Cerebellar nuclear complex (tissue), 1 donor: ENCODE measurements around the gene CSTB.

Experiments
- DNase-seq, 2 experiments: peaks; one replicate each; lab custom pipeline; 2025; lab: John Stamatoyannopoulos, UW

The CSTB gene

DNA sequence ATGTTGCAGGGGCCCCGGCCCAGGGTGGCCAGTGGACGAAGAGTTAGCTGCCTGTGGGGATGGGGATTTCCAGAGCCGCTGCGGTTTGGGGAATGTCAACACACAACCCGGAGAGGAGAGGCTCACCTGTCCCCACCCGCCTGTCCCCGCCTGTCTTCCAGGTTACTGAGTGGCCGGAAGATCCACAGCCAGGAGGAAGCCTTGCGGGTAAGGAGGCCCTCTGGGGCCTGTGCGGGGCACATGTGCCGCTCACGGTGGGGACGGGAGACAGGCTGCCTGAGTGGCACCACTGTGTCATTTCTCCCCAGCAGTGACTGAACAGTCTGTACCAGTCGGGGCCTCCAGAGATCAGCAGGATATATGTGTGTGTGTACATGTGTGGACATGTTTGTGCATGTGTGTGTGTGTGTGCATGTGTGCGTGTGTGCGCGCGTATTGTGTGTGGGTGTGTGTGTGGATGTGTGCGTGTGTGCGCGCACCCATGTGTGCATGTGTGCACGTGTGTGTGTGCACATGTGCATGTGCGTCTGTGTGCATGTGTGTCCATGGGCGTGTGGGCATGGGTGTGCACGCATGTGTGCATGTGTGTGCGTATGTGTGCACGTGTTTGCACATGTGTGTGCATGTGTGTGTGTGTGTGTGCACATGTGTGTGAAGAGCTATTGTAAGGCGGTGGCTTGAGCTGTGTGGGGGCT lies 25.6 kb downstream of the CSTB start:
- no peak for DNase-seq

- no peak for DNase-seq
These were observed 26.4 kb downstream of the CSTB start for GRCh38 chr21:43749651-43750262.

DNA sequence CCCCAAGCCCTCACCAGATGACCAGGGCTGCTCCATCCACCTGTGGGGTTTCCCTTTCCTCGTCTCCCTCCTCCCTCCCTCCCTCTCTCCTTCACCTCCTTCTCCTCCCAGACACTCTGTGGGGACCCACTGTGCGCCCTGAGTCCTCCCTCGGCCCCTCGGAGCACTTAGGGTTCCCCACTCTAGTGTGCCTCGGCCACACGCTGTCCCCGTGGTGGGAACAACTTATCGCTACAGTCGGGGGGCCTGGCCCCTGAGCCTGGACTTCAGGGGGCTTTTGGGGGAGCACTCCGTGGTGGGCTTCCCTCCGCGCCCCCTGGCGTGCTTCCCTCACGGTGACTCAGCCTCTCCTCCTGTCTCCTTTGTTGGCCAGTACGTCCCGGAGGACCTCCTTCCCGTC lies 27.5 kb downstream of the CSTB start:
- no peak for DNase-seq

DNA sequence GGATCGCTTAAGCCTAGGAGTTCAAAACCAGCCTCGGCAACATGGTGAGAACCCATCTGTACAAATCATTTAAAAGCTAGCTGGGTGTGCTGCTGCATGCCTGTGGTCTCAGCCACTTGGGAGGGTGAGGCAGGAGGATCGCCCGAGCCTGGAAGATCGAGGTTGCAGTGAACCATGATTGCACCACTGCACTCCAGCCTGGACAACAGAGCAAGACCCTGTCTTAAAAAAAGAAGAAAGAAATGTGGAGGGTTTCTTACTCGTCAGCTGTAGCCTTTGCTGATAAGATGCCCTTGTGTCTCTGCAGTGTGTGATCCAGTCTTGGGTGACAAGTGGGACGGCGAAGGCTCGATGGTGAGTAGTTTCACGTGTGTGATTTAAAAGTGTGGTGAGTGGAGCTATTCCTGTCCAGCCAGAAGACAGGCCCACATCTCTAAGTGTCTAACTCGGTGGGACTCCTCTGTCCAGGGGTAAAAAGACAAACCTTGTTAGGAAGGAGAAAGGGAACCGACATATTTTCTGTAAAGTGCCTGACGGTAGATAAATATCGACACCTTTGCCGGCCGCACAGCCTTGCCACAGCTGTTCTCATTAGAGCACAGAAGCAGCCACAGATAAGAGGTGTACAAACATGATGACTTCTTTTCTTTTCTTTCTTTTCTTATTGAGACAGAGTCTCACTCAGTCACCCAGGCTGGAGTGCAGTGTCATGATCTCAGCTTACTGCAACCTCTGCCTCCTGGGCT lies 30.2 kb downstream of the CSTB start:
- no peak for DNase-seq

DNA sequence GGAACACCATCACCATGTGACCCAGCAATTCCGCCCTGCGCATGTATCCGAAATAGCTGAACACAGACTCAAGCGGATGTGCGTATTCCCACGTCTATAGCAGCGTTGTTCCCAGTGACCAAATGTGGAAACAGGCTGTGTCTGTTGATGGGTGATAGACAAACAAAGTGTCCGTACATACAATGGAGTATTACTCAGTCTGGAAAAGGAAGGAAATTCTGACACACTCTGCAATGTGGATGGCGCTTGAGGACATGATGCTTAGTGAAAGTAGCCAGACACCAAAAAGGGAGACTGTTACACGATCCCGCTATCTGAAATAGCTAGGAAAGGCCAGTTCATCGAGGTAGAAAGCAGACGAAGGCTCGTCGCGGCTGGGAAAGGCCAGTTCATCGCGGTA lies 31.4 kb downstream of the CSTB start:
- DNase-seq = no peak

DNA sequence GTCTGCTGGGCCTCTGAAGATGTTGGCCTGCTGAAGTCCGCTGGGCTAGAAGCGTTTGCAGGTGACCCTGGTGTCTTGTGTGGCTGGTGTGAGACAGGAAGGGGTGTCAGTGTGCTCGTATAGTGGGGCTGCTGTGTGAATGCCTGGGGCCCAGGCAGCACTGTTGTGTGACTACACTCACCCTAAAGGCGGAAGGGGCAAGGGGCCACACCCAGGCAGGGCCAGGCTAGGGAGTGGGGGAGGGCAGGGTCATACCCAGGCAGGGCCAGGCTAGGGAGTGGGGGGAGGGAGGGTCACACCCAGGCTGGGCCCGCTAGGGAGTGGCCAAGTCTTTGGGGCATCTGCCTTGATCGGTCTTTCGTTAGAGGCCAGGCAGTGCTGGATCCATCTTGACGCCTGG lies 32.2 kb downstream of the CSTB start:
- DNase-seq = no peak

DNA sequence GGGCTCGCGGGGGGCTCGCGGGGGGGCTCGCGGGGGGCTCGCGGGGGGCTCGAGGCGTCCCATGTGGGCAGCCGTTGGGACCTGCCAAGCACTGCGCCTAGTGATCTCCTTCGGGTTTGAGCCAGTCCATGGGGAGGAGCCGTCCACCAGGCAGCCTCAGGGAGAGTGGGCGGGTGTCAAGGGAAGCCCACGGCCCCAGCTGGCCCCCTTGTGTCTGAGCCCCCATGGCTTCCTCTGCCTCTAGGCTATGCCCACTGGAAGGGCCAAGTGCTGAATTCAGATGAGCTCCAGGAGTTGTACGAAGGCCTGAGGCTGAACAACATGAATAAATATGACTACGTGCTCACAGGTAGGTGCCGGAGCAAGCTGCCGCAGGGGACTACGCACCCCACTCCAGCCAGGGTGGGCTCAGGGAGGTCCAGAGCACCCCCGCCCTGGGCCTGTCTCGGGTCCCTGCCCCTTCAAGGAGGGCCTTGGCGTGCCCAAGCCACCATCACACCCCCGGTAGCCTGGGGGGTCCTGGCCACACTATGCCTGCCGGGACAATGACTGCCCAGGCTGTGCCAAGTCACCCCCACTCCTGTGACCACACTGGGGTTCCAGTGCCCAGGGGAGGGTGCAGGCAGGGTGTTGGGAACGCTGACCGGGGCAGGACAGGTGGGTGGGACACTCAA lies 34.5 kb downstream of the CSTB start:
- DNase-seq = no peak

DNA sequence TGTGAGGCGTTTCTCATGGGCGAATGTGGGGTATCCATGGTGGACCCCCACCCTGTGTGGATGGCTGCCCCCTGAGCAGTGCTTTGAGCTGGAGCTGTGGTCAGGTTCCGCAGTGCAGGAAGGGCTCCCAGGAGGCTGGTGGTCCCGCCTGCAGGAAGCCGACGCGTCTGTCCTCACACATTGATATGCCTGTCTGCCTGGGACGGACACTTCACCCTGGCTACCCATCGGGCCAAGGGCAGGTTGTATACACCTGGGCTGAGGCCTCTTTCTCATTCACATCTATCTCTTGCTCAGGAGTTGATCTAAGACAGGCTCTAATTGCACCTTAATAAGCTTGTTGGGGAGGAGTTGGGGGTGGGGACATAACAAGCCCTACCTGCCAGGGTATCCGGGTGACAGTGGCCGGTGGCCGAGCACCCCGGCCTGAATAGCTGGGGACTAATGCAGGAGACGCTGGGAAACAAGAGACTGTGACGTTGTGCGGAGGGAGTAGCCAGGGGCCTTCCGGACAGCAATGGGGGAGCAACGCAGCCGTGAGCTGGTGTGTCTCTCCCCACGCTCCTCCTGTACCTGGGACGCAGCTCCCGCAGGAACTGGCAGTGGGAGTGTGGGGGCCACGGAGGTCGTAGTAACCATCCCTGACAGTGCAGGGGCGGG lies 35.5 kb downstream of the CSTB start:
- DNase-seq = no peak

DNA sequence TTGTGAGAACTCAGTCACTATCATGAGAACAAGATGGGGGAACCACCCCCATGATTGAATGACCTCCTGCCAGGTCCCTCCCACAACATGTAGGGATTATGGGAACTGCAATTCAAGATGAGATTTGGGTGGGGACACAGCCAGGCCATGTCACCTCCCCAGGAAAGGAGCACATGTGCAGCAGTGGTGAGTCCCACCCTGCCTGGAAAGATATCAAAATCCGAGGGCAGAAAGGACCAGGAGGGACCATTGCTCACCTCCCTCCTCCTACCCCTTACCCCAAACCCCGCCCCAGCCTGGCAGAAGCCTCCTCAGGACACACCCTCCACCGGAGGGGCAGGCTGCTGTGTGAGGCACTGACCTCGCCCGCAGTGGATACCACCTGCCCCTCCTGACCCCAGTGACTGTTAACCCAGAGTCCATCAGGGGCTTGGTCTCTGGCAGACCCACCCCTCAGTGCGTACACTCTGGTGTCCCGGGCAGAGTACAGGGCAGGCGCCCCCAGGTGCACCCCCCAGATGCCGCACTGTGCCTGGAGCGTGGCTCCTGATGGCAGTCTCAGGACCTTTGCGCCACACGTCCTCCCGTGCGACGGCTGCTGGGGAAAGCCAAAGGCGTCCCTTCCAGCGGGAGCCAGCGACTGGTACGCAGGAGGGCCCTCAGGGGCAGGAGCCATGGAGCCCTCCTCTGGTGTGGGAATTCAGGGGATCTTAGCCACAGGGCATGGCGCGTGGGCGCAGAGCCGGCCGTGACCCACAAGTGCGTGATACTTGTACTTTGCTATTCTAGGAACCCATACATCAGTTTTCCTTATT lies 36.3 kb downstream of the CSTB start:
- no peak for DNase-seq

DNA sequence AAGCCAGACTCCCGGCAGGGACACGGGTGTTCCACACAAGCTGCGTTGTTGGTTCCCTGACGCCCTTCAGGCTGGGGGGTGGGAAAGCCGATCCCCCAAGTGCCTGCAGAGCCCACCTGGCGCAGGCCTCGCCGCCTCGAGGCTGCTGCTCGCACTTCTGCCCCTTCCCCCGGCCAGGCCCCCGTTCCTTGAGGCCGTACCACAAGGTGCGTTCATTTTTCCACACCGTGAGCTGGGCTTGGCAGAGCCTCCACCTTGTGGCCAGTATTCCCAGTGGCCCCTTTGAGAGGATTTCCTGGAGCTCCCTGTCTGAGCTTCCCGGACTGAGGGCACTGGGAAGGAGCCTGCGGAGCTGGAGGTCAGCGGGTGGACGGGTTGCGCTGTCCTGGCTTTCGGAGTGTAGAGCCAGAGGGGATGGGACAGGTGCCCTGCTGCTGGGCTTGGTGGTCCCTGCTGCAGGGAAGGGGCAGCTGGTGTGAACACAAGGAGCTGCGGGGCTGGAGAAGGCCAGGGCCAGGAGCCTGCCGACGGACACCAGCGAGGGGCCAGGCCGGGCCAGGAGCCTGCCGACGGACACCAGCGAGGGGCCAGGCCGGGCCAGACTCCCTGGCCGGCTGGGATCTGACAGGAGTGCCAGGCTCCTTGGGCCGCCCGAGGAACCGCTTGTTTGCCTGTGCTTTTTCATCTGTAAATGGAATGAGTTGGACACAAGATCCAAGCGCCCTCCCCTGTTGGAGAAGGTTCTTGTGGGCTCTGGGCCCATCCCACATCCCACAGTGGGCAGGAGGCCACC lies 38.8 kb downstream of the CSTB start:
- no peak for DNase-seq

DNA sequence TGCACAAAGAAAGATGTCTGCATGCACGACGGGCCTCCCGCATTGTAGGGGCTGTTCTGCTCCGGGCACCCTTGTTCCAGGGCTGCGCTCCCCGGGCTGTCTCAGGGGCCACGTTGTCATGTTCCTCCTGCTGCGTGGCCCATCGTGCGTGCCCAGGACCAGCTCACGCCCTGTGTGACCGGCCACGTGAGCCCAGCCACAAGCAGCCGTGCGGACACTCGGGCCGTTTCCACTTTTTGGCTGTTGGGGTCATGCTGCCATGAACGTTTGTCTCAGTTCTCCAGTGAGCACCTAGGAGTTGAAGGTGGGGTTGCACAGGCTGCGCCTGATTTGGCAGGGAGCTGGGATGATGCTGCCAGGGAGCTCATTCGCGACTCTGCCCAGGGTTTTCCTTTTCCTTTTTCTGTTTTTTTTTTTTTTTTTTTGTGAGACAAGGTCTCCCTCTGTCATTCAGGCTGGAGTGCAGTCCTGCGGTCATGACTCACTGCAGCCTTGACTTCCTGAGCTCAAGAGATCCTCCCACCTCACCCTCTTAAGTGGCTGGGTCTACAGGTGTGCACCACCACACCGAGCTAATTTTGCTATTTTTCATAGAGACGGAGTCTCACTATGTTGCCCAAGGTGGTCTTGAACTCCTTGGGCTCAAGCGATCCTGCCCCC lies 39.8 kb downstream of the CSTB start:
- DNase-seq = no peak

GRCh38 chr21:43735236-43736091 lies 40.6 kb downstream of the CSTB start:
- DNase-seq = no peak

- DNase-seq = no peak
These were observed 41.2 kb downstream of the CSTB start for GRCh38 chr21:43734928-43735229.

DNA sequence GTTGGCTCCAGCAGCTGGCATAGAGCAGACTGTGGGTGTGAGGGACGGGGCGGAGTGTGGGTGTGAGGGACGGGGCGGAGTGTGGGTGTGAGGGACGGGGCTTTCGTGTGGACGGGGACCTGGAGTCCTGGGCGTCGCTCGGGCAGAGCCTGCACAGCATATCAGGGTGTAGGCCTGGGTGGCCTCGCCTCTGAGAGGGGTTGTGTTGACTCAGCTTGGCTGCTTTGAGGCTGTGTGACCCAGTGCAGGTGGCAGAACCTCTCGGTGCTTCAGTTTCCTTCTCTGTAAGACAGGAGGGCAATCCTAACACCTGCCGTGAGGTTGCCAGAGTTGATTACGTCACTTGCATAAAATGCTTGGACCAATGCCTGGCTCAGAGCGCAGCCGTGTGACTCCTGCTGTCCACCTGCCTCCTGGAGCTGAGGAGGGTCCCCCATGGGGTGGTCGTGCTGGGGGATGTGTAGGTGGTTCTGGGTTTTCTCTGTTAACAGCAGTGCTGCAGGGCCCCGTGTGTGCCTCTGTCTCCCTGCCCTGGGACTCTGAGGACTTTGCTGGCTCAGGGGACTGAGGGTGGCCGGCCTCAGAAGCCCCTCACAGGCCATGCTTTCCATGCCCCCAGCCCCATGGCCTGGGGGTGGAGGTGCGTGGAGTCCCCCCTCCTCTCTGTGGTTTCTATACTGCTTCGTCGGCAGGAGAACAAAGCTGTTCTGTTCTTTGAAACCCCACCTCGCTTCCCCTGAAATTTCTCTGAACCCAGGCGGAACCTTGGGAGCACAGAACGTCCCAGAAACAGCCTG lies 41.8 kb downstream of the CSTB start:
- DNase-seq = no peak

GRCh38 chr21:43733529-43734071 lies 42.5 kb downstream of the CSTB start:
- no peak for DNase-seq

GRCh38 chr21:43733060-43733459 lies 43.0 kb downstream of the CSTB start:
- DNase-seq = no peak

GRCh38 chr21:43731891-43732711 lies 44.0 kb downstream of the CSTB start:
- DNase-seq = no peak
